ENCODE data around the gene UNC13B.

DNA sequence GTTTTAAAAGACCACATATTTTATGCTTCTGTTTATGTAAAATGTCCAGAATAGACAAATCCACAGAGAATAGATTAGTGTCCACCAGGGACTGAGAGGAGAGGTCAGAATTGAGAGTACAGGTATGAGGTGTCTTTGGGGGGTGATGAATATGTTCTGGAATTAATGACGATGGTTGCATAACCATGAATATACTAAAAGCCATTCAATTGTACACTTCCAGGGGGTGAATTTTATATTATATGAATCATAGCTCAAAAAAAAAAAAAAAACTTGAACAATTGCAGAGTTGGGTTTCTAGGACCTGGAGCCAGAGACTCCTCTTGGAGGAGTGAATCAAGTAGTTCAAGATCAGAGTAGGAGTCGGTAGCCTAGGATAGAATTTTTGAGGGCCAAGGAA is 270.3 kb downstream of the UNC13B start:
- TF ChIP-seq, protein P1, sequence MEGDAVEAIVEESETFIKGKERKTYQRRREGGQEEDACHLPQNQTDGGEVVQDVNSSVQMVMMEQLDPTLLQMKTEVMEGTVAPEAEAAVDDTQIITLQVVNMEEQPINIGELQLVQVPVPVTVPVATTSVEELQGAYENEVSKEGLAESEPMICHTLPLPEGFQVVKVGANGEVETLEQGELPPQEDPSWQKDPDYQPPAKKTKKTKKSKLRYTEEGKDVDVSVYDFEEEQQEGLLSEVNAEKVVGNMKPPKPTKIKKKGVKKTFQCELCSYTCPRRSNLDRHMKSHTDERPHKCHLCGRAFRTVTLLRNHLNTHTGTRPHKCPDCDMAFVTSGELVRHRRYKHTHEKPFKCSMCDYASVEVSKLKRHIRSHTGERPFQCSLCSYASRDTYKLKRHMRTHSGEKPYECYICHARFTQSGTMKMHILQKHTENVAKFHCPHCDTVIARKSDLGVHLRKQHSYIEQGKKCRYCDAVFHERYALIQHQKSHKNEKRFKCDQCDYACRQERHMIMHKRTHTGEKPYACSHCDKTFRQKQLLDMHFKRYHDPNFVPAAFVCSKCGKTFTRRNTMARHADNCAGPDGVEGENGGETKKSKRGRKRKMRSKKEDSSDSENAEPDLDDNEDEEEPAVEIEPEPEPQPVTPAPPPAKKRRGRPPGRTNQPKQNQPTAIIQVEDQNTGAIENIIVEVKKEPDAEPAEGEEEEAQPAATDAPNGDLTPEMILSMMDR (IDR thresholded peaks at IDR 0.05), result no peak
- no peak for TF ChIP-seq POLR2A (IDR thresholded peaks at IDR 0.05)
